NT2/D1 (cell line): ENCODE data around the gene SLC26A6.

ENCODE experiments used
- DNase-seq: peaks from one replicate; pipeline ENCODE4 v3.0.0-alpha.2; 2011; ENCODE audit warnings: low read depth, low spot score
- H3K27me3 ChIP-seq: 2 replicates; pipeline ENCODE4 v1.6.0; 2011; ENCODE audit warnings: mild to moderate bottlenecking; ENCODE audit not compliant: insufficient read length, insufficient read depth
- H3K36me3 ChIP-seq: 2 replicates; pipeline ENCODE4 v1.6.1; 2011; ENCODE audit warnings: mild to moderate bottlenecking, low read length, mixed read lengths; ENCODE audit not compliant: insufficient read depth, insufficient read length
- H3K4me1 ChIP-seq: 2 replicates; pipeline ENCODE4 v1.5.1; 2011; ENCODE audit not compliant: insufficient read depth, insufficient read length
- H3K4me3 ChIP-seq: 2 replicates; pipeline ENCODE4 v1.5.1; 2011; ENCODE audit warnings: low read depth; ENCODE audit not compliant: insufficient read length
- H3K9ac ChIP-seq: 2 replicates; pipeline ENCODE4 v1.6.0; 2011; ENCODE audit warnings: low read depth; ENCODE audit not compliant: insufficient read length
- H3K9me3 ChIP-seq: 2 replicates; pipeline ENCODE4 v1.5.1; 2011; ENCODE audit warnings: mild to moderate bottlenecking, low read length; ENCODE audit not compliant: insufficient read depth
- SUZ12 ChIP-seq: IDR thresholded peaks from 2 replicates; pipeline ENCODE4 v1.6.1; 2011; ENCODE audit not compliant: insufficient read length, insufficient read depth; ENCODE audit errors: extremely low read depth
- YY1 ChIP-seq: IDR thresholded peaks from 2 replicates; pipeline ENCODE4 v1.6.1; 2011; ENCODE audit not compliant: insufficient read length, insufficient read depth
- ZNF274 ChIP-seq: IDR thresholded peaks from 2 replicates; pipeline ENCODE4 v1.6.1; 2011; ENCODE audit warnings: mild to moderate bottlenecking, low read depth, low read length

The SLC26A6 gene

DNA sequence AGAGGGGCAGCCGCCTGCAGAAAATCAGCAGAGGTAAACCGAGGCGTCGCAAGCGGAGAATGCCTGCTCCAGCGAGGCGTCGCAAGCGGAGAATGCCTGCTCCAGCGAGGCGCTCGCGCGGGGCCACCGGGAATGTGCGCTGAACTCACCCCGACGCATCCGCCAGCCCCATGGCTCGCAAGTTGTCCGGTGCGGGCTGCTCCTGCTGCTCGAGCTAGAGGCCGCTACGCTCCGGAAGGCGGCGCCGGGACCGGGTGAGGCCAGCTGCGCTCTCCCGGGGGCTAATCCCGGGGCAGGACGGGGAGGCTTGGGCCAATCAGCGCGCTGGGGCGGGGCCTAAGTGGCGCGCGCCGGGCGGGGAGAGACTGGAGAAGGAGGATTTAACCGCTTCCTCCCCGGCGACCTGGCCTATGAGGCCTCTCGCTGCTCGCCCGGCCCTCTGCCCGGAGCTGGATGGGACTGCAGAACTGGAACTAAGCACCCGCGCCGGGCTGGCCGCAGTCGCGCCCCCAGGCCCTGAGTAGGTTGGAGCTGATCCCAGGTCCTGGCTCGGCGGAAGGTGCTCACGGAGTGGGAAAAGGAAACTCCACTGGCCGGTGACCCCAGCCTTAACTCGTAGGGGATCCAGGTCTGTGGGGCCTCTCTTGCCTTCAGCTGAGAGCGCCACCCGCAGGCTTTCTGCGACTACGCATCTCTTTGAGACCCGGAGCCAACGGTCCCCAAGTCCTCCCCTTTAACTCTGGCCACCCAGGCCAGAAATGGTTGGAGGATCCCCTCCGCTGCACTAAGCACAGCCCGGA, at the start of gene SLC26A6:
Gene SLC26A6, minus strand, starts transcription at position 240 of the 800 bp plus-strand sequence. Its CDS starts 68 bp downstream, at position 172.
- Histone ChIP-seq H3K27me3 (no peaks in the 10 kb centered on the region), H3K9me3 (no peaks in the 10 kb centered on the region), H3K4me1 (peaks cover 15% of the 10 kb centered on the region), H3K4me3 (peak within 1 kb of the TSS; percentile 94), H3K9ac (peak within 1 kb of the TSS; percentile 96), H3K36me3 (peaks cover 53% of the 10 kb centered on the region)
- peak; percentile 98 for DNase-seq
- TF ChIP-seq SUZ12 (no peak), YY1 (no peak), ZNF274 (no peak)

DNA sequence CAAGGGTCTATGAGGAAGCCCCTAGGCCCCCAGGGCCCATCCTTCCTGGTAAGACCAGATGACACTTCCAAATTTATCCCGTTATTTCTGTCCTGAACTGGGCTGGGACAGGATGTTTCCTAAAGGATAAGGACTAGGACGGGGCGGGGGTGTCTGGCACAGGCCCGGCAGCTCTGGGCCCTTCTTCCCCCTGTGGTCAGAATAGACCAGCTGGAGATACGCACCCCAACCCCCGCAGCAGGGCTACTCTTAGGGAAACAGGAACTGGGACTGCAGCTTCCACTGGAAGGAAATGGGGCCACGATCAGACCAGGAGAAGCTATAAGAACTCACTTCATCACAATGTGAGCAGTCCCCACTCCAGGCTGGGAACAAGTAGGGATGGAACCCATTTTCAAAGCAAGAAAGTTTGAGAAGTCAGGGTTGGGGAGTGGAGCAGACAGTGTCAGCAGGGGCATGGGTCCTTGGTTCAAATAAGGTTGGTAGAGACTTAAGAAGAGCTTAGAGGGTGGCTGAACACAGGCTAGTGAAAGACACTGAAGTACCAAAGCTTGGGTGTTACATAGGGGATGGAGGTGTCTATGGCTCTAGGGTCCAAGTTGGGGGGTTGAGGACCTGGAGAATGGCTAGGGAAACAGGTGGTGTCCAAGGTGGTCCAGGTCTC, 49.4 kb upstream of the SLC26A6 start:
- H3K4me1 ChIP-seq: peaks cover 19% of the 10 kb centered on the region
- peaks cover 65% of the 10 kb centered on the region for H3K36me3 ChIP-seq
- H3K4me3 ChIP-seq: peak overlapping the region; percentile 96
- no peak for DNase-seq
- no peaks in the 10 kb centered on the region for H3K27me3 ChIP-seq
- peak overlapping the region; percentile 97 for H3K9ac ChIP-seq
- TF ChIP-seq YY1 (no peak), ZNF274 (no peak), SUZ12 (no peak)
- H3K9me3 ChIP-seq: no peaks in the 10 kb centered on the region

DNA sequence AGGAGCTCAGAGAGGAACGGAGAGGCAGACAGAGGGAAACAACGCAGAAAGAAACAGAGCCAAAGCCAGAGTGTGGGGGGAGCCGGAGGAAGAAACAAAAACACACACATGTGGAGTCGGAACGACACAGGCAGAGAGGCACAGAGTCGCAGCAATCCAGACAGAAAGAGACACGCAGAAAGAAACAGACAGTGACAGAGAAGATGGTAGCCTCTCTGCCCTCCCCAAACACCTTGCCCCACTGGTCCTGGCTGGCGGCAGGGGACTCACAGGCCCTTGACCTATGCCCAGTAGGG, 48.7 kb upstream of the SLC26A6 start:
- no peaks in the 10 kb centered on the region for H3K9me3 ChIP-seq
- H3K36me3 ChIP-seq: peaks cover 65% of the 10 kb centered on the region
- peaks cover 22% of the 10 kb centered on the region for H3K4me1 ChIP-seq
- DNase-seq: no peak
- H3K27me3 ChIP-seq: no peaks in the 10 kb centered on the region
- H3K4me3 ChIP-seq: peak overlapping the region; percentile 10
- TF ChIP-seq YY1 (no peak), ZNF274 (no peak), SUZ12 (no peak)
- peak overlapping the region; percentile 97 for H3K9ac ChIP-seq

DNA sequence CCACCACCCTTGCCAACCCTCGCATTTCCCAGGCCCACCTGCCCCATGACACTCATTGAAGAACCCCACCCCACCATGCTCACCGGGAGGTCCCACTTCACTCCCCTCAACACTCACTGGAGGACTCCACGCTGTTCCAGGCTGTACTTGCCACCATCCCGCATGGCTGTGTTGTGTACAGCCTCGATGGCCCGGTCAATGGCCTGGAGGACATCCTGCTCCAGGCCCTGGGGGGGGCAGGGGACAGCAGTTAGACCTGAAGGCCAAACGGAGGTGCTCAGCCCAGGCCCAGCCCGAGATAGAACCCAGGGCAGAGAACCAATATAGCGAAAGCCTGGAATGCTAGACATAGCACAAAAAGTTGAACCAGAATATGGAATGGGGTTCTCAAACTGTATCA, 47.5 kb upstream of the SLC26A6 start:
- Histone ChIP-seq H3K4me3 (no peak overlapping the region), H3K9ac (no peak overlapping the region), H3K27me3 (no peaks in the 10 kb centered on the region), H3K36me3 (peaks cover 65% of the 10 kb centered on the region), H3K4me1 (peaks cover 22% of the 10 kb centered on the region), H3K9me3 (no peaks in the 10 kb centered on the region)
- TF ChIP-seq YY1 (no peak), SUZ12 (no peak), ZNF274 (no peak)
- DNase-seq: no peak

DNA sequence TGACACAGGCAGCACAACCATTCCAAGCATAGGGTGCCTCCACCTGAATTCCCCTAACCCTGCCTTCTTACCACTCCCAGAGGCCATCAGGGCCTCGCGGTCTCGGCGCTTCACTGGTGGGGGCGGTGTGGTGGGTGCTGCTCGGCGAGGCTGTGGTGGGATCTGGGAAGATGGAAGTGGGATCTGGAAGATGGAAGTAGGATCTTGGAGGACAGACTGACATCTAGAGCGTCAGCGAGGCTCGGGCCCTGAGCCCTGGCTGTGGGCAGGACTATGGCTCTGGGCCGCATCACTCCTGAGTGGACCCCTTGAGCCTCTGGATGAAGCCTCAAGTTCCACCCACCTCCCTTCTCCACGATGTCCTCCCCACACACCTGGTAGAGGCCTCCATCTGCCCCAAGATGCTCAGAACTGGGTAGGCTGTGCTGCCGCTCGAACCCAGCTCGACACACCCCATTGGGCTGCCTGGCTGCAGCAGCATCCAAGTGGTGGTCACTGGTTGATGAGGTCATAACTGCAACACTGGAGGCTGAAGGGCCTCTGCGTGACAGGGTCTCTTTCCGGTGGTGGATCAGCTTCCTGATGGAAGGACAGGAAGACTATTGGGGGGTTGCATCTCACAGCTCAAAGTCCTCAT, 46.8 kb upstream of the SLC26A6 start:
- Histone ChIP-seq H3K4me1 (peaks cover 22% of the 10 kb centered on the region), H3K4me3 (no peak overlapping the region), H3K36me3 (peaks cover 64% of the 10 kb centered on the region), H3K9ac (no peak overlapping the region), H3K9me3 (no peaks in the 10 kb centered on the region), H3K27me3 (no peaks in the 10 kb centered on the region)
- no peak for DNase-seq
- TF ChIP-seq SUZ12 (no peak), YY1 (no peak), ZNF274 (no peak)

DNA sequence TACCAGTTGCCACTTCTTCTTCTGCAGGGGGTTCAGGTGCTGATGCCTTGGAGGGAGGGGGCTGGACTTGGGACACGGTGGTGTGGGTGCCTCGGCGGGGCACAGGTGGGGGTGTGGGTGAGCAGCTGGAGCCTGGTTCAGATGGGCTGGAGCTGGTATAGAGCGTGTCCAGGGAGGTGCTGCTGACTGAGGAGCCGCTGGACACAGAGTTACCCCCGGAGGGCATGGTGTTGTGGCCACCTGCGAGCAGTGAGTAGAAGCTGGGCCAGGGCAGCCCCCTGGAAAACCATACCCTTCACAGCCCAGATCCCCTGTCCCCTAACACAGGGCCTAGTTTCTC, 46.2 kb upstream of the SLC26A6 start:
- TF ChIP-seq SUZ12 (no peak), YY1 (no peak), ZNF274 (no peak)
- Histone ChIP-seq H3K4me1 (peaks cover 22% of the 10 kb centered on the region), H3K36me3 (peaks cover 63% of the 10 kb centered on the region), H3K9ac (no peak overlapping the region), H3K9me3 (no peaks in the 10 kb centered on the region), H3K4me3 (no peak overlapping the region), H3K27me3 (no peaks in the 10 kb centered on the region)
- no peak for DNase-seq
